ENCODE measurements around the gene STXBP5. TPM values are rescaled to one million over a fixed set of nuclear protein-coding genes. Genes with fewer than 3 reads are reported as not detected.

The STXBP5 gene
- total RNA-seq, 3 donors from 2014 or later (not counting 1 experiment from before 2014, with no cell fraction given), result 22.9 to 43.9 (median 35.9) TPM

GRCh38 chr6:147226877-147227276 lies 22.7 kb downstream of the STXBP5 start:
- WGBS (ENCODE audit: insufficient coverage), result 100% methylated on average over 1 of the region's 1 CpG
- no peak overlapping the region for H3K4me3 ChIP-seq (ENCODE audit: low read length)
- Mint-ChIP-seq H3K27me3 (ENCODE audit: low read depth in 2 of 2) (no peaks in the 10 kb centered on the region), H3K36me3 (no peaks in the 10 kb centered on the region), H3K4me1 (peaks cover 24 to 38% of the 10 kb centered on the region in 2 donors), H3K27ac (no peak overlapping the region), H3K9me3 (no peaks in the 10 kb centered on the region), H3K4me3 (no peak overlapping the region)
- intact Hi-C loops (cut with micrococcal nuclease), result no loop called here
- H3K4me1 ChIP-seq (ENCODE audit: control insufficient read depth, insufficient read depth, low read length), result no peaks in the 10 kb centered on the region
- no peak for DNase-seq
- no peak for TF ChIP-seq CTCF (IDR thresholded peaks at IDR 0.05)
- H3K36me3 ChIP-seq (ENCODE audit: control insufficient read depth, insufficient read depth, low read length), result peaks cover 2% of the 10 kb centered on the region
- H3K27me3 ChIP-seq (ENCODE audit: control insufficient read depth, insufficient read depth, low read length), result no peaks in the 10 kb centered on the region
- no peak overlapping the region for H3K27ac ChIP-seq (ENCODE audit: low read length)
- no peak for ATAC-seq
- H3K9me3 ChIP-seq (ENCODE audit: control insufficient read depth, insufficient read depth, low read length), result no peaks in the 10 kb centered on the region

GRCh38 chr6:147227770-147228320 lies 23.6 kb downstream of the STXBP5 start:
- no CpG with 5 or more reads among the region's 1 CpG for WGBS (ENCODE audit: insufficient coverage)
- intact Hi-C loops (cut with micrococcal nuclease), result no loop called here
- no peak overlapping the region for H3K4me3 Mint-ChIP-seq

GRCh38 chr6:147231589-147231988 lies 27.4 kb downstream of the STXBP5 start:
- intact Hi-C loops (cut with micrococcal nuclease), result no loop called here
- H3K36me3 Mint-ChIP-seq, result no peaks in the 10 kb centered on the region
- H3K4me3 Mint-ChIP-seq, result no peak overlapping the region
- ATAC-seq, result no peak
- no peak overlapping the region for H3K27ac Mint-ChIP-seq
- no peak overlapping the region for H3K4me3 ChIP-seq (ENCODE audit: low read length)
- no peaks in the 10 kb centered on the region for H3K27me3 ChIP-seq (ENCODE audit: control insufficient read depth, insufficient read depth, low read length)
- H3K4me1 ChIP-seq (ENCODE audit: control insufficient read depth, insufficient read depth, low read length), result no peaks in the 10 kb centered on the region
- no peaks in the 10 kb centered on the region for H3K27me3 Mint-ChIP-seq (ENCODE audit: low read depth in 2 of 2)
- H3K4me1 Mint-ChIP-seq, result peaks cover 10 to 17% of the 10 kb centered on the region in 2 donors
- no peak for TF ChIP-seq CTCF (IDR thresholded peaks at IDR 0.05)
- no peaks in the 10 kb centered on the region for H3K9me3 Mint-ChIP-seq
- no CpG with 5 or more reads among the region's 1 CpG for WGBS (ENCODE audit: insufficient coverage)
- H3K27ac ChIP-seq (ENCODE audit: low read length), result no peak overlapping the region
- no peak for DNase-seq
- no peaks in the 10 kb centered on the region for H3K9me3 ChIP-seq (ENCODE audit: control insufficient read depth, insufficient read depth, low read length)
- H3K36me3 ChIP-seq (ENCODE audit: control insufficient read depth, insufficient read depth, low read length), result no peaks in the 10 kb centered on the region

More at GRCh38 chr6:147227770-147228320, 23.6 kb downstream of the STXBP5 start:
- Histone ChIP-seq H3K36me3 (ENCODE audit: control insufficient read depth, insufficient read depth, low read length) (peaks cover 2% of the 10 kb centered on the region), H3K9me3 (ENCODE audit: control insufficient read depth, insufficient read depth, low read length) (no peaks in the 10 kb centered on the region), H3K4me3 (ENCODE audit: low read length) (no peak overlapping the region), H3K4me1 (ENCODE audit: control insufficient read depth, insufficient read depth, low read length) (no peaks in the 10 kb centered on the region), H3K27me3 (ENCODE audit: control insufficient read depth, insufficient read depth, low read length) (no peaks in the 10 kb centered on the region), H3K27ac (ENCODE audit: low read length) (no peak overlapping the region)
- DNase-seq (no peak), ATAC-seq (no peak)
- Mint-ChIP-seq H3K4me1 (peaks cover 15 to 28% of the 10 kb centered on the region in 2 donors), H3K27me3 (ENCODE audit: low read depth in 2 of 2) (no peaks in the 10 kb centered on the region), H3K9me3 (no peaks in the 10 kb centered on the region), H3K27ac (peak overlapping the region; percentile 0 to 17), H3K36me3 (no peaks in the 10 kb centered on the region)
- TF ChIP-seq CTCF (IDR thresholded peaks at IDR 0.05), result no peak

- Mint-ChIP-seq H3K9me3 (no peaks in the 10 kb centered on the region), H3K36me3 (no peaks in the 10 kb centered on the region), H3K27me3 (ENCODE audit: low read depth in 2 of 2) (no peaks in the 10 kb centered on the region), H3K4me1 (no peaks in the 10 kb centered on the region), H3K27ac (no peak overlapping the region), H3K4me3 (no peak overlapping the region)
- ATAC-seq (no peak), DNase-seq (no peak)
- Histone ChIP-seq H3K4me1 (ENCODE audit: control insufficient read depth, insufficient read depth, low read length) (no peaks in the 10 kb centered on the region), H3K4me3 (ENCODE audit: low read length) (no peak overlapping the region), H3K9me3 (ENCODE audit: control insufficient read depth, insufficient read depth, low read length) (no peaks in the 10 kb centered on the region), H3K27ac (ENCODE audit: low read length) (no peak overlapping the region), H3K27me3 (ENCODE audit: control insufficient read depth, insufficient read depth, low read length) (no peaks in the 10 kb centered on the region), H3K36me3 (ENCODE audit: control insufficient read depth, insufficient read depth, low read length) (peaks cover 2% of the 10 kb centered on the region)
- intact Hi-C loops (cut with micrococcal nuclease), result no loop called here
- TF ChIP-seq CTCF (IDR thresholded peaks at IDR 0.05), result no peak
- no CpG with 5 or more reads among the region's 2 CpGs for WGBS (ENCODE audit: insufficient coverage)
Observed at GRCh38 chr6:147234685-147235084, 30.5 kb downstream of the STXBP5 start.
